IPS-11a (cell line): ENCODE data around the gene SERPINA5.

ENCODE experiments used
- H3K4me3 ChIP-seq: one replicate; pipeline ENCODE4 v1.5.1; 2013; ENCODE audit warnings: low read depth, low read length, control low read depth

The SERPINA5 gene

DNA sequence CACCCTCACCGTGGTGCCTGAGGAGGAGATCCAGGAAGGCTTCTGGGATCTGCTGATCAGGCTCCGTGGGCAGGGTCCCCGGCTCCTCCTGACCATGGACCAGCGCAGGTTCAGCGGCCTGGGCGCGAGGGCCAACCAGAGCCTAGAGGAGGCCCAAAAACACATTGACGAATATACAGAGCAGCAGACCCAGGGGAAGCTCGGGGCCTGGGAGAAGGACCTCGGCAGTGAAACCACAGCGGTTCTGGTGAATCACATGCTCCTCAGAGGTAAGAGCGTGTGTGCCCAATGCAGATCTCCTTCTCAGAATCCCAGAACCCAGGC lies 60.4 kb downstream of the SERPINA5 start:
- no peak overlapping the region for H3K4me3 ChIP-seq
